ENCODE measurements around the gene IFT80. TPM values are rescaled to one million over a fixed set of nuclear protein-coding genes. Genes with fewer than 3 reads are reported as not detected.

Gene IFT80
- total and polyA plus RNA-seq, 3 donors from 2014 or later: 32.0 to 74.9 (median 55.4) TPM

- Histone ChIP-seq H3K9me3 (no peaks in the 10 kb centered on the region), H3K4me1 (no peaks in the 10 kb centered on the region), H3K27ac (peak overlapping the region; percentile 93 to 95), H3K4me3 (peak overlapping the region; percentile 77 to 81), H3K36me3 (ENCODE audit: low read depth, missing control alignments) (no peaks in the 10 kb centered on the region), H3K27me3 (no peaks in the 10 kb centered on the region)
- WGBS, 2 donors: 19 to 24% methylated on average over 16 of the region's 16 CpGs
- intact Hi-C loops (cut with DNase I; ENCODE audit: low total_unique reads): no loop called here
- no peak for TF ChIP-seq CTCF (IDR thresholded peaks at IDR 0.05)
- no peak for TF ChIP-seq POLR2A (IDR thresholded peaks at IDR 0.05)
- DNase-seq: peak; percentile 83
Observed at GRCh38 chr3:160401291-160402095, 2.5 kb upstream of the IFT80 start.

GRCh38 chr3:160400702-160401150 is 1.7 kb upstream of the IFT80 start:
- peak overlapping the region; percentile 77 to 81 for H3K4me3 ChIP-seq
- intact Hi-C loops (cut with DNase I; ENCODE audit: low total_unique reads): no loop called here
- H3K4me1 ChIP-seq: no peaks in the 10 kb centered on the region
- peak; percentile 29 for DNase-seq
- H3K36me3 ChIP-seq (ENCODE audit: low read depth, missing control alignments): no peaks in the 10 kb centered on the region
- H3K27me3 ChIP-seq: no peaks in the 10 kb centered on the region
- H3K27ac ChIP-seq: peak overlapping the region; percentile 93 to 95
- TF ChIP-seq CTCF (IDR thresholded peaks at IDR 0.05) (no peak), POLR2A (IDR thresholded peaks at IDR 0.05) (no peak)
- 1% methylated on average over 13 to 42 of the region's 51 CpGs for WGBS, 2 donors
- H3K9me3 ChIP-seq: no peaks in the 10 kb centered on the region

GRCh38 chr3:160400030-160400701 is 1.1 kb upstream of the IFT80 start:
- Histone ChIP-seq H3K9me3 (no peaks in the 10 kb centered on the region), H3K4me1 (no peaks in the 10 kb centered on the region), H3K4me3 (peak overlapping the region; percentile 77 to 81), H3K27ac (peak overlapping the region; percentile 93 to 95), H3K27me3 (no peaks in the 10 kb centered on the region), H3K36me3 (ENCODE audit: low read depth, missing control alignments) (no peaks in the 10 kb centered on the region)
- peak; percentile 46 for DNase-seq
- WGBS, 2 donors: 1% methylated on average over 28 to 45 of the region's 49 CpGs
- intact Hi-C loops (cut with DNase I; ENCODE audit: low total_unique reads): no loop called here
- no peak for TF ChIP-seq POLR2A (IDR thresholded peaks at IDR 0.05)
- TF ChIP-seq CTCF (IDR thresholded peaks at IDR 0.05): no peak

- Histone ChIP-seq H3K4me3 (peak overlapping the region; percentile 77 to 81), H3K27me3 (no peaks in the 10 kb centered on the region), H3K27ac (peak overlapping the region; percentile 93 to 95), H3K9me3 (no peaks in the 10 kb centered on the region), H3K4me1 (no peaks in the 10 kb centered on the region), H3K36me3 (ENCODE audit: low read depth, missing control alignments) (no peaks in the 10 kb centered on the region)
- 0% methylated on average over 9 of the region's 9 CpGs for WGBS, 2 donors
- DNase-seq: no peak
- TF ChIP-seq POLR2A (IDR thresholded peaks at IDR 0.05) (no peak), CTCF (IDR thresholded peaks at IDR 0.05) (no peak)
- intact Hi-C loops (cut with DNase I; ENCODE audit: low total_unique reads): no loop called here
Observed at GRCh38 chr3:160398820-160399124, 253 bp downstream of the IFT80 start.
